K562 (cell line): ENCODE measurements around the gene FAM53A. TPM values are rescaled to one million over a fixed set of nuclear protein-coding genes. Genes with fewer than 3 reads are reported as not detected.

ENCODE experiments used
- GTF3C2 ChIP-seq: IDR thresholded peaks from 3 replicates; pipeline ENCODE4 v1.6.1; 2011; ENCODE audit warnings: borderline replicate concordance, mild to moderate bottlenecking, moderate library complexity; ENCODE audit not compliant: insufficient read length; ENCODE audit errors: extremely low read depth
- KDM4B ChIP-seq, 2 experiments: fragments of 450-650 bp in 1 of 2; sonication (generic) in 1 of 2; IDR thresholded peaks; 2 replicates each; pipeline ENCODE4 v1.6.1; 2016 to 2017; ENCODE audit warnings: borderline replicate concordance in 2 of 2, antibody characterized with exemption in 1 of 2, low read depth in 1 of 2, mild to moderate bottlenecking in 1 of 2
- MAFK ChIP-seq: IDR thresholded peaks from 2 replicates; pipeline ENCODE4 v1.6.1; 2011; ENCODE audit warnings: low read length, improper control_type of control experiment
- MCM5 ChIP-seq: fragments of 450-650 bp; IDR thresholded peaks from 2 replicates; pipeline ENCODE4 v1.6.1; 2016; ENCODE audit warnings: low read depth
- MEF2A ChIP-seq: IDR thresholded peaks from 2 replicates; pipeline ENCODE4 v1.6.1; 2011; ENCODE audit warnings: low read depth, mild to moderate bottlenecking, low read length, moderate library complexity; ENCODE audit not compliant: control insufficient read depth
- NCOA1 ChIP-seq: fragments of 450-650 bp; IDR thresholded peaks from 2 replicates; pipeline ENCODE4 v1.6.1; 2016; ENCODE audit warnings: low read depth
- SAP30 ChIP-seq: fragments of 200-600 bp; sonication (generic); IDR thresholded peaks from 2 replicates; pipeline ENCODE4 v1.6.1; 2012; ENCODE audit warnings: borderline replicate concordance, low read depth, mild to moderate bottlenecking, moderate library complexity, low read length, control low read depth, inconsistent platforms; ENCODE audit not compliant: insufficient read depth, poor library complexity, severe bottlenecking
- SIN3A ChIP-seq, 2 experiments: fragments of 150-350 bp in 1 of 2; IDR thresholded peaks; 2 replicates each; pipeline ENCODE4 v1.6.1; 2011 to 2016; ENCODE audit warnings: borderline replicate concordance in 2 of 2, low read depth in 2 of 2, low read length in 2 of 2, mild to moderate bottlenecking in 2 of 2, moderate library complexity in 2 of 2; ENCODE audit not compliant: control insufficient read depth in 1 of 2
- SLC30A9 ChIP-seq: fragments of 250-450 bp; sonication (Bioruptor Pico); IDR thresholded peaks from 2 replicates; pipeline ENCODE4 v1.8.0; 2022; ENCODE audit warnings: mild to moderate bottlenecking, moderate library complexity
- TSHZ1 ChIP-seq: fragments of 250-450 bp; sonication (Bioruptor Pico); IDR thresholded peaks from 2 replicates; pipeline ENCODE4 v1.4.0; 2020; ENCODE audit warnings: mild to moderate bottlenecking, moderate library complexity
- ZBTB33 ChIP-seq: sonication (generic); formaldehyde crosslinking; IDR thresholded peaks from 2 replicates; pipeline ENCODE4 v1.8.1; 2023; ENCODE audit warnings: mild to moderate bottlenecking, missing genetic modification reagents
- ZFX ChIP-seq: sonication (generic); formaldehyde crosslinking; IDR thresholded peaks from 2 replicates; pipeline ENCODE4 v1.8.0; 2022; ENCODE audit warnings: mild to moderate bottlenecking, missing genetic modification reagents, moderate library complexity
- ZKSCAN8 ChIP-seq: fragments of 200-800 bp; sonication (Bioruptor generic); IDR thresholded peaks from 2 replicates; pipeline ENCODE4 v1.6.1; 2016; ENCODE audit warnings: missing genetic modification characterization, missing compliant biosample characterization
- ZNF140 ChIP-seq: fragments of 250-450 bp; sonication (Bioruptor Pico); IDR thresholded peaks from 2 replicates; pipeline ENCODE4 v1.8.0; 2021; ENCODE audit warnings: moderate library complexity, mild to moderate bottlenecking, inconsistent platforms
- polyA plus RNA-seq, 8 experiments: library from polyadenylated mRNA; depleted of rRNA in 4 of 8; stranded (reverse) in 5 of 8; unstranded in 3 of 8; fragments of >200 nt; fragmentation: Nextera tagmentation in 2 of 8; fragmentation: Illumina TruSeq in 1 of 8; extraction: Ambion mirVana in 2 of 8; extraction: Trizol in 1 of 8; gene quantifications; 2 replicates each; pipeline versions ENCODE4 v1.2.1 to v1.2.3, GENCODE V29; 2011 to 2014; ENCODE audit warnings: inconsistent platforms in 1 of 8, missing spikeins in 1 of 8
- total RNA-seq, 7 experiments: library from RNA; depleted of rRNA in 6 of 7; stranded (reverse); fragments of >200 nt in 6 of 7; fragmentation: Illumina TruSeq in 2 of 7; extraction: Trizol in 2 of 7; gene quantifications; 2 replicates each; pipeline versions ENCODE4 v1.2.1 to v1.2.3, GENCODE V29; 2011 to 2021; ENCODE audit warnings: low replicate concordance in 1 of 7

The FAM53A gene
- total and polyA plus RNA-seq, 9 of the 15 experiments (the other 6 are each of a cell fraction or from before 2014, with no cell fraction given) = 0.53 to 2.7 (median 1.4) TPM; not detected in 2

- TF ChIP-seq KDM4B (IDR thresholded peaks at IDR 0.05; ENCODE audit: borderline replicate concordance in 2 of 2, low read depth in 1 of 2) (no peak), ZKSCAN8 (CRISPR knock-in tag) (no peak), ZNF140 (CRISPR knock-in tag) (no peak), MEF2A (no peak), SAP30 (no peak), MCM5 (no peak), ZBTB33 (CRISPR knock-in tag) (no peak), SLC30A9 (CRISPR knock-in tag) (no peak), GTF3C2 (no peak), NCOA1 (no peak), SIN3A (IDR thresholded peaks at IDR 0.05; ENCODE audit: borderline replicate concordance in 2 of 2, control insufficient read depth in 1 of 2, low read depth in 2 of 2, low read length in 2 of 2) (no peak), MAFK (no peak), TSHZ1 (CRISPR knock-in tag) (no peak), ZFX (CRISPR knock-in tag) (no peak)
These were observed 26.0 kb downstream of the FAM53A start (continued) for GRCh38 chr4:1658146-1658545.
